HEK293T (cell line): ENCODE results near the gene EOGT.

ENCODE experiments used
- CTCF ChIA-PET: fragments of 350-600 bp; formaldehyde crosslinking; extraction: SDS; loops from one replicate; lab custom pipeline; 2021; ENCODE audit warnings: antibody characterized with exemption, inconsistent platforms; lab: Yijun Ruan, JAX
- POLR2A ChIA-PET: fragments of 350-600 bp; formaldehyde crosslinking; extraction: SDS; loops from one replicate; lab custom pipeline; 2020; ENCODE audit warnings: antibody characterized with exemption, inconsistent platforms; lab: Yijun Ruan, JAX
- DNase-seq: peaks from one replicate; pipeline ENCODE4 v3.0.0; 2012; ENCODE audit warnings: mixed read lengths; ENCODE audit errors: extremely low spot score
- ARNT ChIP-seq: fragments of 450-650 bp; IDR thresholded peaks from 2 replicates; pipeline ENCODE4 v1.6.1; 2017; ENCODE audit warnings: mild to moderate bottlenecking
- BHLHE40 ChIP-seq: fragments of 450-650 bp; IDR thresholded peaks from 2 replicates; pipeline ENCODE4 v1.6.1; 2016; ENCODE audit warnings: mild to moderate bottlenecking, moderate library complexity, borderline replicate concordance
- CTBP1 ChIP-seq: fragments of 450-650 bp; IDR thresholded peaks from 2 replicates; pipeline ENCODE4 v1.6.1; 2016; ENCODE audit warnings: borderline replicate concordance
- ELF4 ChIP-seq: fragments of 450-650 bp; IDR thresholded peaks from 2 replicates; pipeline ENCODE4 v1.6.1; 2017; ENCODE audit warnings: antibody characterized with exemption
- FOXA1 ChIP-seq: fragments of 450-650 bp; IDR thresholded peaks from 2 replicates; pipeline ENCODE4 v1.6.1; 2016; ENCODE audit warnings: mild to moderate bottlenecking
- FOXK2 ChIP-seq: fragments of 450-650 bp; IDR thresholded peaks from 2 replicates; pipeline ENCODE4 v1.6.1; 2016; ENCODE audit warnings: mild to moderate bottlenecking
- FOXM1 ChIP-seq: fragments of 450-650 bp; IDR thresholded peaks from 2 replicates; pipeline ENCODE4 v1.6.1; 2017; ENCODE audit warnings: mild to moderate bottlenecking, borderline replicate concordance
- HDGF ChIP-seq: fragments of 450-650 bp; IDR thresholded peaks from 2 replicates; pipeline ENCODE4 v1.6.1; 2017; ENCODE audit warnings: antibody characterized with exemption, borderline replicate concordance
- L3MBTL2 ChIP-seq: fragments of 450-650 bp; conservative IDR thresholded peaks from 2 replicates; pipeline ENCODE4 v1.6.1; 2016; ENCODE audit warnings: mild to moderate bottlenecking
- LEF1 ChIP-seq: fragments of 450-650 bp; IDR thresholded peaks from 2 replicates; pipeline ENCODE4 v1.6.1; 2017; ENCODE audit warnings: mild to moderate bottlenecking, borderline replicate concordance
- NFRKB ChIP-seq: fragments of 450-650 bp; IDR thresholded peaks from 2 replicates; pipeline ENCODE4 v1.6.1; 2016; ENCODE audit warnings: mild to moderate bottlenecking, moderate library complexity
- PKNOX1 ChIP-seq: fragments of 450-650 bp; IDR thresholded peaks from 2 replicates; pipeline ENCODE4 v1.6.1; 2016
- SP1 ChIP-seq: fragments of 450-650 bp; IDR thresholded peaks from 2 replicates; pipeline ENCODE4 v1.6.1; 2017
- SUZ12 ChIP-seq: fragments of 450-650 bp; IDR thresholded peaks from 2 replicates; pipeline ENCODE4 v1.6.1; 2016; ENCODE audit warnings: mild to moderate bottlenecking
- TARDBP ChIP-seq: fragments of 450-650 bp; IDR thresholded peaks from 2 replicates; pipeline ENCODE4 v1.6.1; 2016
- ZNF384 ChIP-seq: fragments of 450-650 bp; IDR thresholded peaks from 2 replicates; pipeline ENCODE4 v1.6.1; 2016

EOGT gene

GRCh38 chr3:69012100-69012799, 1.2 kb downstream of the EOGT start:
- POLR2A ChIA-PET: interaction anchor here (1.2 to 1.8 kb wide), 3 partner anchors 32 to 40 kb away, joined by 4 to 6 read pairs (median 4); partner anchors contain the start of gene TMF1
- CTCF ChIA-PET: interaction anchor here (0.7 kb wide), 1 partner anchor 8 kb away, joined by 3 read pairs; no protein-coding TSS in a partner anchor
- DNase-seq: no peak
- TF ChIP-seq PKNOX1 (no peak), TARDBP (no peak), L3MBTL2 (no peak), ELF4 (no peak), ZNF384 (no peak), ARNT (no peak), FOXM1 (no peak), FOXA1 (no peak), SP1 (no peak), LEF1 (no peak), BHLHE40 (no peak), FOXK2 (no peak), CTBP1 (no peak), SUZ12 (no peak), NFRKB (no peak), HDGF (no peak)

GRCh38 chr3:69011096-69011730, 2.3 kb downstream of the EOGT start:
- ChIA-PET POLR2A (no interaction called here), CTCF (no interaction called here)
- TF ChIP-seq FOXA1: no peak
- TF ChIP-seq BHLHE40: no peak
- TF ChIP-seq LEF1: no peak
- no peak for TF ChIP-seq NFRKB
- no peak for TF ChIP-seq CTBP1
- TF ChIP-seq ELF4: no peak
- no peak for TF ChIP-seq L3MBTL2
- TF ChIP-seq SUZ12: no peak
- TF ChIP-seq SP1: no peak
- TF ChIP-seq ARNT: no peak
- TF ChIP-seq FOXK2: no peak
- TF ChIP-seq HDGF: no peak
- DNase-seq: no peak

- CTCF ChIA-PET: no interaction called here
- no peak for DNase-seq
- no peak for TF ChIP-seq LEF1
- no peak for TF ChIP-seq FOXA1
- TF ChIP-seq HDGF: no peak
- no peak for TF ChIP-seq BHLHE40
- no peak for TF ChIP-seq FOXK2
- TF ChIP-seq ELF4: no peak
- TF ChIP-seq SUZ12: no peak
- TF ChIP-seq ZNF384: no peak
- POLR2A ChIA-PET: no interaction called here
Measured at GRCh38 chr3:69009559-69010410, 3.7 kb downstream of the EOGT start.

GRCh38 chr3:69008980-69009379, 4.5 kb downstream of the EOGT start:
- ChIA-PET CTCF (no interaction called here), POLR2A (no interaction called here)
- TF ChIP-seq FOXM1 (no peak), CTBP1 (no peak), ARNT (no peak), ELF4 (no peak), ZNF384 (no peak), LEF1 (no peak), NFRKB (no peak), PKNOX1 (no peak), HDGF (no peak), L3MBTL2 (no peak), SUZ12 (no peak), SP1 (no peak), BHLHE40 (no peak), TARDBP (no peak), FOXK2 (no peak), FOXA1 (no peak)
- DNase-seq: no peak

- TF ChIP-seq PKNOX1 (no peak), NFRKB (no peak), SUZ12 (no peak), CTBP1 (no peak), SP1 (no peak), FOXK2 (no peak), FOXA1 (no peak), TARDBP (no peak), BHLHE40 (no peak), ZNF384 (no peak), L3MBTL2 (no peak), ELF4 (no peak), ARNT (no peak), HDGF (no peak), LEF1 (no peak), FOXM1 (no peak)
- POLR2A ChIA-PET: no interaction called here
- no peak for DNase-seq
- CTCF ChIA-PET: interaction anchor here (0.7 kb wide), 1 partner anchor 10 kb away, joined by 3 read pairs; no protein-coding TSS in a partner anchor
Measured at GRCh38 chr3:69005791-69006482, 7.5 kb downstream of the EOGT start.
